Progenitor cell of endocrine pancreas (in vitro differentiated cells): ENCODE results near the gene ELK4. TPM values are rescaled to one million over a fixed set of nuclear protein-coding genes. Genes with fewer than 3 reads are reported as not detected.
A peak's percentile ranks its signal among the peaks of the same experiment; 100 is the strongest.

Experiments used
- DNase-seq: peaks from one replicate; pipeline ENCODE4 v3.0.0; 2021; ENCODE audit warnings: low spot score; ENCODE audit not compliant: unreplicated experiment
- H3K27ac Mint-ChIP-seq: 2 replicates; pipeline ENCODE4 v1.8.0; 2021; ENCODE audit warnings: mild to moderate bottlenecking, moderate library complexity, mixed read lengths
- H3K27me3 Mint-ChIP-seq: 2 replicates; pipeline ENCODE4 v1.8.0; 2021; ENCODE audit warnings: mixed read lengths
- H3K36me3 Mint-ChIP-seq: 2 replicates; pipeline ENCODE4 v1.8.0; 2022; ENCODE audit warnings: mixed read lengths; ENCODE audit not compliant: insufficient read depth
- H3K4me1 Mint-ChIP-seq: 2 replicates; pipeline ENCODE4 v1.8.0; 2021; ENCODE audit warnings: low read depth, mixed read lengths
- H3K4me3 Mint-ChIP-seq: 2 replicates; pipeline ENCODE4 v1.8.0; 2021; ENCODE audit warnings: low read depth, mild to moderate bottlenecking, moderate library complexity, mixed read lengths
- H3K9me3 Mint-ChIP-seq: 2 replicates; pipeline ENCODE4 v1.8.0; 2021; ENCODE audit warnings: low read depth, mixed read lengths
- total RNA-seq: library from RNA; stranded (reverse); gene quantifications from 2 replicates; pipeline ENCODE4 v1.2.1, GENCODE V29; 2021
- TF ChIP-seq, protein P1 (sequence below): fragments of 200-600 bp; sonication (generic); IDR thresholded peaks from one replicate; pipeline ENCODE4 v1.5.0; 2021; ENCODE audit warnings: antibody characterized with exemption, mild to moderate bottlenecking; ENCODE audit not compliant: unreplicated experiment

Gene ELK4
- total RNA-seq, 1 donor from 2014 or later: 30.2 TPM

DNA sequence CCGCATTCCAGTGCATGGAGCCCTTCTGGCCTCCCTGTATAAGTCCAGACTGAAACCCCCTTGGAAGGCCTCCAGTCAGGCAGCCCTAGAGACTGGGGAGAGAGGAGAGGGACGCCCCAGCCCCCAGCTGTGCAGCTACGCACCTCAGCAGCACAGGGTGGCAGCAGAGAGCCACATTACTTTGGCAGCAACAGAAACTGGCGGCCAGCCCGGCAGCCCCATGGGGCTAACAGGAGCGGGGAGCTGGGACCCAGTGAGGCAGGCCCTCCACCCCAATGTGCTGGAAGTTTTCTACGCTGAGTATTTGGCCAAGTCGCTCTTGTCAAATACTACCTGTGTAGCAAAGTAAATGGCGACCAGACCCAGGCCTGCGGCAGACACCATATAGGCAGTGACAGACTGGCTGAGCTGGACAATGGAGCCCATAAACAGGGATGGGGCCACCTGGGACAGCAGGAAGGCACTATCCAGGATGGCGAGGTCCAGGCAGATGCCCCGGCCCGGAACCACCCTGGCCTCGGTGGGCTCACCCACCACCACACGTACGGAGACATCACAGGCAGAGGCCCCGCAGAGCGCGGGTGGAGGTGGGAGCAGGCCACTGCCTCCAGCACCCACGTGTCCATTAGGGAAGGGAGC, 27.3 kb upstream of the ELK4 start:
- Mint-ChIP-seq H3K27ac (no peak overlapping the region), H3K9me3 (no peaks in the 10 kb centered on the region), H3K27me3 (no peaks in the 10 kb centered on the region), H3K4me3 (no peak overlapping the region), H3K4me1 (no peaks in the 10 kb centered on the region), H3K36me3 (peaks cover 6% of the 10 kb centered on the region)
- peak; percentile 69 for DNase-seq
- TF ChIP-seq, protein P1, sequence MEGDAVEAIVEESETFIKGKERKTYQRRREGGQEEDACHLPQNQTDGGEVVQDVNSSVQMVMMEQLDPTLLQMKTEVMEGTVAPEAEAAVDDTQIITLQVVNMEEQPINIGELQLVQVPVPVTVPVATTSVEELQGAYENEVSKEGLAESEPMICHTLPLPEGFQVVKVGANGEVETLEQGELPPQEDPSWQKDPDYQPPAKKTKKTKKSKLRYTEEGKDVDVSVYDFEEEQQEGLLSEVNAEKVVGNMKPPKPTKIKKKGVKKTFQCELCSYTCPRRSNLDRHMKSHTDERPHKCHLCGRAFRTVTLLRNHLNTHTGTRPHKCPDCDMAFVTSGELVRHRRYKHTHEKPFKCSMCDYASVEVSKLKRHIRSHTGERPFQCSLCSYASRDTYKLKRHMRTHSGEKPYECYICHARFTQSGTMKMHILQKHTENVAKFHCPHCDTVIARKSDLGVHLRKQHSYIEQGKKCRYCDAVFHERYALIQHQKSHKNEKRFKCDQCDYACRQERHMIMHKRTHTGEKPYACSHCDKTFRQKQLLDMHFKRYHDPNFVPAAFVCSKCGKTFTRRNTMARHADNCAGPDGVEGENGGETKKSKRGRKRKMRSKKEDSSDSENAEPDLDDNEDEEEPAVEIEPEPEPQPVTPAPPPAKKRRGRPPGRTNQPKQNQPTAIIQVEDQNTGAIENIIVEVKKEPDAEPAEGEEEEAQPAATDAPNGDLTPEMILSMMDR: peak; percentile 89

DNA sequence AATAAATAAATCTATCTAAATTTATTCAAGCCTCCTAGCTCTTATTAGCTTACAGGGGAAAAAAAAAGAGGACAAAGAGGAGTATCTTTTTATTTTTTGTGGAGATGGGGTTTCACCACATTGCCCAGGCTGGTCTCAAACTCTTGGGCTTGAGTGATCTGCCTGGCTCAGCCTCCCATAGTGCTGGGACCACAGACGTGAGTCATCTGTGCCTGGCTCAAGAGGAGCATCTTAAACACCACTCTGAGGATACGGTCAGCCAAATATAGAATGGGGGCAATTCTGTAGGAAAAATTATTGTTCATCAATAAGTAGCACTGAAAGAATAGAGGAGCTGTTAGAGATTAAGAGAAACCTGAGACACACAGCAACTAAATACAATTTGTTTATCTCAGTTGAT, 24.4 kb upstream of the ELK4 start:
- Mint-ChIP-seq H3K36me3 (peaks cover 2% of the 10 kb centered on the region), H3K4me3 (no peak overlapping the region), H3K27me3 (no peaks in the 10 kb centered on the region), H3K4me1 (no peaks in the 10 kb centered on the region), H3K27ac (no peak overlapping the region), H3K9me3 (no peaks in the 10 kb centered on the region)
- DNase-seq: no peak
- TF ChIP-seq, protein P1: no peak

DNA sequence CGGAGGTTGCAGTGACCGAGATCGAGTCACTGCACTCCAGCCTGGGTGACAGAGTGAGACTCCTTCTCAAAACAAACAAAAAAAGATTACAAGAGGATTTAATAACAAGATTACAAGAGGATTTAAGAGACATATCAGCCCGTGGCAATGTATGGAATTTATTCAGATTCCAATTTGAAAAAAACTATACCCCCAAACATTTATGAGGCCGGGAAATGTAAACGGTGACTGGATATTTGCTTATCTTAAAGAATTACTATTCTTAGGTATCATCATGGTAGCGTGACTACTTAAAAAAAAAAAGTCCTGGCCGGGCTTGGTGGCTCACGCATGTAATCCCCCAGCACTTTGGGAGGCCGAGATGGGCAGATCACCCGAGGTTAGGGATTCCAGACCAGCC, 21.2 kb upstream of the ELK4 start:
- no peak overlapping the region for H3K4me3 Mint-ChIP-seq
- peaks cover 2% of the 10 kb centered on the region for H3K4me1 Mint-ChIP-seq
- no peaks in the 10 kb centered on the region for H3K9me3 Mint-ChIP-seq
- no peak for DNase-seq
- H3K27me3 Mint-ChIP-seq: no peaks in the 10 kb centered on the region
- TF ChIP-seq, protein P1: no peak
- H3K27ac Mint-ChIP-seq: no peak overlapping the region
- H3K36me3 Mint-ChIP-seq: peaks cover 6% of the 10 kb centered on the region

DNA sequence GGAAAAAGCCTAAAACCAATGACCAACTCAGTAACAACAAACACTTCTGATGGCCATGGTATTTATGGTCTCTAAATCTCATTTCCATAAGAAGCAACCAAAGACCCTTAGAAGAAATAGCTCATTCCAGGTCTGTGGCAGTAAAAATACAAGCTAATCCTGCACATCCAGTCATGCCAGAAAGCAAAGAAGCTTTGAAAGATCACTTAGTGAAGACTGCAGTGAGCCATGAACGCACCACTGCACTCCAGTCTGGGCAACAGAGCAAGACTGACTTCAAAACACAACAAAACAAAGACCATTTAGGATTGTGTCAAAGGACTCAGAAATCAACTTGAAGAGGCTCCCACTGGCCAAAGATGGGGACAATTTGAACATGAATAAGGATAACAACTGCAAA, 18.4 kb upstream of the ELK4 start:
- peaks cover 5% of the 10 kb centered on the region for H3K36me3 Mint-ChIP-seq
- no peak overlapping the region for H3K4me3 Mint-ChIP-seq
- TF ChIP-seq, protein P1: no peak
- no peaks in the 10 kb centered on the region for H3K27me3 Mint-ChIP-seq
- no peak for DNase-seq
- no peaks in the 10 kb centered on the region for H3K9me3 Mint-ChIP-seq
- H3K4me1 Mint-ChIP-seq: peaks cover 4% of the 10 kb centered on the region
- no peak overlapping the region for H3K27ac Mint-ChIP-seq

DNA sequence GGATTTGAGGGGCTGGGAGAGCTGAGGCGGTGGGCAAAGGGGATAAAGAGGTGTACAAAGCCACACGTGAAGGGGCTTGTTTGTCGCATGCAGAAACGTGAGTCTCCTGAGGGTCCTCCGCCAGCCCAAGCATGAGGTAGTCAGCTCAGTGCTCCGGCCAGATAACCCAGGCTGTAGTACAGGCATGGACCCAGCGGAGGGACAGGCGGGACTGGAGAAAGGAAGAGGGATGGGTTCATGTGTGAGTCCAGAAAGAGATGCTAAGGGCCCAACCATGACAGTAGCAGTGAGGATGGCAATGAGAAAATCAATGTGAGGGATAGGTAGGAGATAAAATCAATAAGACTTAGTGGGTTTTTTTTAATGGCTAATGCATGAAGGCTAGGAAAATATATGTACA, 13.7 kb upstream of the ELK4 start:
- Mint-ChIP-seq H3K27me3 (no peaks in the 10 kb centered on the region), H3K9me3 (no peaks in the 10 kb centered on the region), H3K27ac (no peak overlapping the region), H3K36me3 (peaks cover 4% of the 10 kb centered on the region), H3K4me3 (no peak overlapping the region), H3K4me1 (peaks cover 11% of the 10 kb centered on the region)
- TF ChIP-seq, protein P1: no peak
- DNase-seq: no peak
